ENCODE results near the gene NOXRED1.

- TF ChIP-seq CTCF (IDR thresholded peaks at IDR 0.05; ENCODE audit: poor library complexity, severe bottlenecking) (no peak), POLR2AphosphoS5 (IDR thresholded peaks at IDR 0.05) (no peak), TAF1 (IDR thresholded peaks at IDR 0.05; ENCODE audit: low read depth) (no peak), EZH2 (IDR thresholded peaks at IDR 0.05; ENCODE audit: borderline replicate concordance, insufficient read depth, low read length, poor library complexity, severe bottlenecking) (no peak), RAD21 (conservative IDR thresholded peaks at IDR 0.05) (no peak), REST (IDR thresholded peaks at IDR 0.05; ENCODE audit: borderline replicate concordance) (no peak)
These were observed 69.7 kb downstream of the NOXRED1 start for GRCh38 chr14:77353469-77354141.

Data from neural cell (in vitro differentiated cells).